Calu3 (cell line): ENCODE results near the gene SH2D3A. TPM values are rescaled to one million over a fixed set of nuclear protein-coding genes. Genes with fewer than 3 reads are reported as not detected.

Source experiments
- BruUV-seq: library from RNA; stranded (reverse); fragments of 400-500 nt; replicated peaks from 2 replicates; lab custom pipeline; 2021; lab: Mats Ljungman, UMichigan
- CTCF ChIA-PET: fragments of 300-600 bp; sonication (Branson Sonifier 250); formaldehyde crosslinking; loops from one replicate; lab custom pipeline; 2022; ENCODE audit warnings: antibody characterized with exemption; lab: Charles Lee
- DNase-seq: peaks from one replicate; pipeline ENCODE4 v3.0.0; 2022
- H3K27ac Mint-ChIP-seq: one replicate; pipeline ENCODE4 v1.8.0; 2022; ENCODE audit warnings: mixed read lengths; ENCODE audit not compliant: unreplicated experiment
- H3K27me3 Mint-ChIP-seq: one replicate; pipeline ENCODE4 v1.8.0; 2022; ENCODE audit warnings: mixed read lengths; ENCODE audit not compliant: unreplicated experiment
- H3K36me3 Mint-ChIP-seq: one replicate; pipeline ENCODE4 v1.8.0; 2022; ENCODE audit warnings: mild to moderate bottlenecking, moderate library complexity, mixed read lengths; ENCODE audit not compliant: insufficient read depth, unreplicated experiment
- H3K4me1 Mint-ChIP-seq: one replicate; pipeline ENCODE4 v1.8.0; 2022; ENCODE audit warnings: mild to moderate bottlenecking, low read depth, mixed read lengths; ENCODE audit not compliant: unreplicated experiment
- H3K4me3 Mint-ChIP-seq: one replicate; pipeline ENCODE4 v1.8.0; 2022; ENCODE audit warnings: mild to moderate bottlenecking, low read depth, moderate library complexity, mixed read lengths; ENCODE audit not compliant: unreplicated experiment
- H3K9me3 Mint-ChIP-seq: one replicate; pipeline ENCODE4 v1.8.0; 2022; ENCODE audit warnings: low read depth, mixed read lengths; ENCODE audit not compliant: unreplicated experiment
- CTCF ChIP-seq: fragments of 200-600 bp; IDR thresholded peaks from one replicate; pipeline ENCODE4 v1.8.0; 2022; ENCODE audit warnings: antibody characterized with exemption; ENCODE audit not compliant: unreplicated experiment
- intact Hi-C: fragments of 100-400 bp; cut with micrococcal nuclease; formaldehyde crosslinking; loops from one replicate; pipeline ENCODE4 v1.10.0; 2022; ENCODE audit not compliant: unreplicated experiment
- total RNA-seq: library from RNA; stranded (reverse); gene quantifications from 2 replicates; pipeline ENCODE4 v1.2.3, GENCODE V29; 2022

Gene SH2D3A
- total RNA-seq, 1 experiment from 2014 or later: 64.0 TPM

GRCh38 chr19:6718741-6719539, 48.3 kb downstream of the SH2D3A start:
- Mint-ChIP-seq H3K36me3 (peaks cover 42% of the 10 kb centered on the region), H3K4me3 (peak overlapping the region; percentile 82), H3K27ac (peak overlapping the region; percentile 72), H3K27me3 (no peaks in the 10 kb centered on the region), H3K9me3 (peaks cover 4% of the 10 kb centered on the region), H3K4me1 (peaks cover 57% of the 10 kb centered on the region)
- BruUV-seq: no TSS peak
- intact Hi-C loops: no loop called here
- CTCF ChIA-PET: no interaction called here
- TF ChIP-seq CTCF: no peak
- DNase-seq: peak; percentile 24

- TF ChIP-seq CTCF: no peak
- no peak for DNase-seq
- intact Hi-C loops: no loop called here
- CTCF ChIA-PET: no interaction called here
- Mint-ChIP-seq H3K27ac (no peak overlapping the region), H3K4me1 (peaks cover 51% of the 10 kb centered on the region), H3K9me3 (peaks cover 4% of the 10 kb centered on the region), H3K4me3 (peak overlapping the region; percentile 82), H3K27me3 (no peaks in the 10 kb centered on the region), H3K36me3 (peaks cover 41% of the 10 kb centered on the region)
- no TSS peak for BruUV-seq
These were observed 49.0 kb downstream of the SH2D3A start for GRCh38 chr19:6718111-6718740.

GRCh38 chr19:6717441-6717971, 49.7 kb downstream of the SH2D3A start:
- no TSS peak for BruUV-seq
- Mint-ChIP-seq H3K4me3 (peak overlapping the region; percentile 82), H3K27ac (peak overlapping the region; percentile 60), H3K4me1 (peaks cover 46% of the 10 kb centered on the region), H3K36me3 (peaks cover 44% of the 10 kb centered on the region), H3K9me3 (peaks cover 4% of the 10 kb centered on the region), H3K27me3 (no peaks in the 10 kb centered on the region)
- CTCF ChIA-PET: no interaction called here
- no peak for TF ChIP-seq CTCF
- intact Hi-C loops: no loop called here
- DNase-seq: no peak

- no peak for DNase-seq
- no peaks in the 10 kb centered on the region for H3K27me3 Mint-ChIP-seq
- peaks cover 4% of the 10 kb centered on the region for H3K9me3 Mint-ChIP-seq
- intact Hi-C loops: no loop called here
- peaks cover 45% of the 10 kb centered on the region for H3K36me3 Mint-ChIP-seq
- no peak for TF ChIP-seq CTCF
- peaks cover 43% of the 10 kb centered on the region for H3K4me1 Mint-ChIP-seq
- CTCF ChIA-PET: interaction anchor here (0.7 kb wide), 1 partner anchor 1573 kb away, joined by 3 read pairs; no protein-coding TSS in a partner anchor
- H3K27ac Mint-ChIP-seq: peak overlapping the region; percentile 60
- peak overlapping the region; percentile 82 for H3K4me3 Mint-ChIP-seq
- TSS peak; percentile 23 for BruUV-seq
These were observed 50.2 kb downstream of the SH2D3A start for GRCh38 chr19:6717036-6717435.
